Neural progenitor cell (in vitro differentiated cells): Measurements from ENCODE around the gene SLC36A2.

Experiments
- CTCF ChIP-seq: fragments of 200-600 bp; sonication (generic); IDR thresholded peaks from 2 replicates; pipeline ENCODE4 v1.5.1; 2017; ENCODE audit warnings: antibody characterized with exemption, mild to moderate bottlenecking
- EZH2 ChIP-seq: fragments of 200-600 bp; sonication (generic); IDR thresholded peaks from 2 replicates; pipeline ENCODE4 v1.6.1; 2017; ENCODE audit warnings: antibody characterized with exemption, mild to moderate bottlenecking, moderate library complexity
- EZH2phosphoT487 ChIP-seq: fragments of 200-600 bp; sonication (generic); IDR thresholded peaks from 2 replicates; pipeline ENCODE4 v1.6.1; 2017; ENCODE audit warnings: antibody characterized with exemption

GRCh38 chr5:151378616-151379015, 31.3 kb upstream of the SLC36A2 start:
- TF ChIP-seq CTCF (no peak), EZH2phosphoT487 (no peak), EZH2 (no peak)
